ENCODE results near the gene KLK6.

Gene KLK6

GRCh38 chr19:50944795-50945194 is 24.6 kb downstream of the KLK6 start:
- H3K27ac ChIP-seq (ENCODE audit: low read length), result no peak overlapping the region
- H3K9ac ChIP-seq (ENCODE audit: low read length), result no peak overlapping the region
- H3K9me3 ChIP-seq (ENCODE audit: insufficient read depth, low read length), result no peaks in the 10 kb centered on the region
- H2AFZ ChIP-seq (ENCODE audit: low read depth, low read length), result no peak overlapping the region
- H3K79me2 ChIP-seq (ENCODE audit: low read length), result no peaks in the 10 kb centered on the region
- no peak overlapping the region for H3K4me2 ChIP-seq (ENCODE audit: low read length)
- no peaks in the 10 kb centered on the region for H3K4me1 ChIP-seq (ENCODE audit: low read length)
- TF ChIP-seq EZH2phosphoT487 (IDR thresholded peaks at IDR 0.05; ENCODE audit: low read depth) (no peak), CTCF (IDR thresholded peaks at IDR 0.05; ENCODE audit: low read depth, low read length) (no peak)
- peaks cover 13% of the 10 kb centered on the region; the same call in 1 of the 2 replicates for H3K27me3 ChIP-seq (ENCODE audit: low read depth, low read length)
- H4K20me1 ChIP-seq (ENCODE audit: insufficient read depth, low read length), result no peaks in the 10 kb centered on the region
- no peaks in the 10 kb centered on the region for H3K36me3 ChIP-seq (replicated peaks; ENCODE audit: low read depth, low read length)
- H3K4me3 ChIP-seq (ENCODE audit: low read length), result no peak overlapping the region

DNA sequence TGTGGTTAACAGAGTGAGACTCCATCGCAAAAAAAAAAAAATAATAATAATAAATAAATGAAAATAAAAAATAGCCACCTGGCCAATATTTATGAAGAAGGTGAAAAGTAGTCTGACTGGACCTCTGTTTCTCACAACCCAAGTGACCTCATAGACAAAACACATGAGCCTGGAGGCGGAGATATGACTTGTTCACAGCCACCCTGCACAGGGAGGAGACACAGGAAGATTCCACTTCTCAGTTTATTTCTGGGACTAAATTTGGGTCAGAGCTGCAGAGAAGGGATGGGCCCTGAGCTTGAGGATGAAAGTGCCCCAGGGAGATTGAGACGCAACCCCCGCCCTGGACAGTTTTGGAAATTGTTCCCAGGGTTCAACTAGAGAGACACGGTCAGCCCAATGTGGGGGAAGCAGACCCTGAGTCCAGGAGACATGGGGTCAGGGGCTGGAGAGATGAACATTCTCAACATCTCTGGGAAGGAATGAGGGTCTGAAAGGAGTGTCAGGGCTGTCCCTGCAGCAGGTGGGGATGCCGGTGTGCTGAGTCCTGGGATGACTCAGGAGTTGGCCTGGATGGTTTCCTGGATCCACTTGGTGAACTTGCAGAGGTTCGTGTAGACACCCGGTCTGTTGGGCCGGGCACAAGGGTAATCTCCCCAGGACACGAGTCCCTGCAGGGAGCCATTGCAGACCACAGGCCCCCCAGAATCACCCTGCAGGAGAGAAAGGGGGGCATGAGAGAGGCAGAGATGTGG is 26.1 kb downstream of the KLK6 start:
- H3K9ac ChIP-seq (ENCODE audit: low read length), result no peak overlapping the region
- no peak overlapping the region for H2AFZ ChIP-seq (ENCODE audit: low read depth, low read length)
- no peak overlapping the region for H3K27ac ChIP-seq (ENCODE audit: low read length)
- H3K9me3 ChIP-seq (ENCODE audit: insufficient read depth, low read length), result no peaks in the 10 kb centered on the region
- no peak overlapping the region for H3K4me2 ChIP-seq (ENCODE audit: low read length)
- H3K4me1 ChIP-seq (ENCODE audit: low read length), result no peaks in the 10 kb centered on the region
- no peaks in the 10 kb centered on the region for H3K79me2 ChIP-seq (ENCODE audit: low read length)
- no peaks in the 10 kb centered on the region for H3K36me3 ChIP-seq (replicated peaks; ENCODE audit: low read depth, low read length)
- peaks cover 22% of the 10 kb centered on the region; the same call in 1 of the 2 replicates for H3K27me3 ChIP-seq (ENCODE audit: low read depth, low read length)
- no peak overlapping the region for H3K4me3 ChIP-seq (ENCODE audit: low read length)
- TF ChIP-seq EZH2phosphoT487 (IDR thresholded peaks at IDR 0.05; ENCODE audit: low read depth), result no peak
- no peak for TF ChIP-seq CTCF (IDR thresholded peaks at IDR 0.05; ENCODE audit: low read depth, low read length)
- H4K20me1 ChIP-seq (ENCODE audit: insufficient read depth, low read length), result no peaks in the 10 kb centered on the region

DNA sequence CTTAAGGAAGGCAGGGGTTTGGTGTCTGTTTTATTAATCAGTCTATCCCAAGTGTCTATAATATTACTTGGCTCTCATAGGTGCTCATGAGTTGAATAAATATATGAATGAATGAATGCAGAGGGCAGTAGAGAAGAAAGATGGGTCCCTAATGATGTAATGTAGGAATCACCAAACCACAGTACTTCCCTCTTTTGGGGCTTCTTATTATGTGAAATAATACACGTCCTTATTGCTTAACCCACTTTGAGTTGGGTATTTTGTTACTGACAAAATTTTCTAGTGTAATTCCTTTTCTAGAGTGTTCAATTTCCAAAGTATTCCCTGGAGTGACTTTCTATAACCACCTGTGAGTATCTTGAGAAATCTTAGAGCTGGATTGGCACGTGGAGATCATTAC is 29.8 kb downstream of the KLK6 start:
- H3K79me2 ChIP-seq (ENCODE audit: low read length), result no peaks in the 10 kb centered on the region
- no peak overlapping the region for H3K4me2 ChIP-seq (ENCODE audit: low read length)

More for the DNA sequence above, 29.8 kb downstream of the KLK6 start:
- Histone ChIP-seq H3K9ac (ENCODE audit: low read length) (no peak overlapping the region), H3K4me1 (ENCODE audit: low read length) (no peaks in the 10 kb centered on the region), H4K20me1 (ENCODE audit: insufficient read depth, low read length) (no peaks in the 10 kb centered on the region), H3K9me3 (ENCODE audit: insufficient read depth, low read length) (no peaks in the 10 kb centered on the region), H3K4me3 (ENCODE audit: low read length) (no peak overlapping the region), H3K27ac (ENCODE audit: low read length) (no peak overlapping the region), H2AFZ (ENCODE audit: low read depth, low read length) (no peak overlapping the region), H3K27me3 (ENCODE audit: low read depth, low read length) (peaks cover 15% of the 10 kb centered on the region; the same call in 1 of the 2 replicates), H3K36me3 (replicated peaks; ENCODE audit: low read depth, low read length) (no peaks in the 10 kb centered on the region)
- TF ChIP-seq EZH2phosphoT487 (IDR thresholded peaks at IDR 0.05; ENCODE audit: low read depth), result no peak
- no peak for TF ChIP-seq CTCF (IDR thresholded peaks at IDR 0.05; ENCODE audit: low read depth, low read length)
